ENCODE measurements around the gene LHX3. TPM values are rescaled to one million over a fixed set of nuclear protein-coding genes. Genes with fewer than 3 reads are reported as not detected.

LHX3 gene
- total and polyA plus RNA-seq, 2 of the 4 experiments (the other 2 are of a cell fraction): not detected

GRCh38 chr9:136193127-136193890 is 11.6 kb downstream of the LHX3 start:
- Histone ChIP-seq H2AK5ac (ENCODE audit: low read depth, low read length) (no peak overlapping the region), H3K23ac (ENCODE audit: low read depth, low read length) (no peak overlapping the region), H3K56ac (ENCODE audit: extremely low read depth, insufficient read depth, low read length) (no peak overlapping the region), H4K91ac (ENCODE audit: insufficient read depth, low read depth, low read length) (no peak overlapping the region), H2AK9ac (replicated peaks; ENCODE audit: low read depth, low read length, poor library complexity) (no peak overlapping the region), H4K5ac (ENCODE audit: low read depth, low read length) (no peak overlapping the region), H3K4me1 (ENCODE audit: control insufficient read depth, insufficient read depth, low read length) (no peaks in the 10 kb centered on the region), H3K9ac (ENCODE audit: low read depth, low read length) (no peak overlapping the region), H2BK15ac (ENCODE audit: low read depth, low read length) (no peak overlapping the region), H2BK5ac (ENCODE audit: low read depth, low read length, poor library complexity, severe bottlenecking) (no peak overlapping the region), H3K4me2 (ENCODE audit: low read depth, low read length) (no peak overlapping the region), H3K9me3 (ENCODE audit: control insufficient read depth, insufficient read depth, low read length) (peaks cover 2% of the 10 kb centered on the region; the same call in 1 of the 2 replicates), H3K14ac (replicated peaks; ENCODE audit: low read depth, low read length) (no peak overlapping the region), H3K36me3 (ENCODE audit: control insufficient read depth, insufficient read depth, low read length) (no peaks in the 10 kb centered on the region), H3K79me1 (ENCODE audit: low read depth in 1 of 2, low read length in 2 of 2) (no peaks in the 10 kb centered on the region), H3K4ac (ENCODE audit: low read depth, low read length) (no peak overlapping the region), H4K8ac (ENCODE audit: low read depth in 2 of 2, low read length in 2 of 2) (no peak overlapping the region), H2BK20ac (ENCODE audit: low read depth, low read length) (no peak overlapping the region), H4K20me1 (ENCODE audit: insufficient read depth, low read length) (no peaks in the 10 kb centered on the region), H3K9me1 (ENCODE audit: insufficient read depth, low read length) (no peaks in the 10 kb centered on the region), H2BK120ac (ENCODE audit: low read depth, low read length) (no peak overlapping the region), H3K4me3 (ENCODE audit: insufficient read depth, low read depth, low read length) (no peak overlapping the region), H3K27ac (ENCODE audit: insufficient read depth, low read length) (no peak overlapping the region), H3K27me3 (ENCODE audit: control insufficient read depth, insufficient read depth, low read length) (peaks cover 85% of the 10 kb centered on the region), H3K18ac (ENCODE audit: low read depth, low read length) (no peak overlapping the region), H2AFZ (replicated peaks; ENCODE audit: low read length, poor library complexity) (no peak overlapping the region)
- dilution Hi-C loops (cut with HindIII; ENCODE audit: low sequenced_read_pairs, unreplicated experiment): no loop called here
- no peak for DNase-seq
- ATAC-seq (ENCODE audit: low read depth): no peak
- BruUV-seq (replicated peaks): no TSS peak
- intact Hi-C loops (cut with micrococcal nuclease): no loop called here
- WGBS, 2 experiments (ENCODE audit: extremely low coverage in 2 of 2, insufficient read length in 1 of 2): 4% methylated on average over 45 of the region's 96 CpGs; no CpG with 5 or more reads in 1 of the 2 experiments
- POLR2A ChIA-PET (ENCODE audit: unreplicated experiment): no interaction called here
- TF ChIP-seq NFE2L2 (IDR thresholded peaks at IDR 0.05; ENCODE audit: low read depth, low read length) (no peak), MXI1 (IDR thresholded peaks at IDR 0.05; ENCODE audit: borderline replicate concordance, low read depth, low read length) (no peak), RFX5 (IDR thresholded peaks at IDR 0.05; ENCODE audit: low read depth, low read length) (no peak), FOS (IDR thresholded peaks at IDR 0.05; ENCODE audit: low read depth, low read length) (no peak), POLR2A (IDR thresholded peaks at IDR 0.05; ENCODE audit: low read depth, low read length) (no peak), MAFK (IDR thresholded peaks at IDR 0.05; ENCODE audit: low read depth, low read length) (no peak), CHD1 (IDR thresholded peaks at IDR 0.05; ENCODE audit: low read depth, low read length) (no peak), CEBPB (IDR thresholded peaks at IDR 0.05; ENCODE audit: low read depth, low read length) (no peak), BHLHE40 (IDR thresholded peaks at IDR 0.05; ENCODE audit: low read depth, low read length) (no peak)
- TF ChIP-seq, protein P1, sequence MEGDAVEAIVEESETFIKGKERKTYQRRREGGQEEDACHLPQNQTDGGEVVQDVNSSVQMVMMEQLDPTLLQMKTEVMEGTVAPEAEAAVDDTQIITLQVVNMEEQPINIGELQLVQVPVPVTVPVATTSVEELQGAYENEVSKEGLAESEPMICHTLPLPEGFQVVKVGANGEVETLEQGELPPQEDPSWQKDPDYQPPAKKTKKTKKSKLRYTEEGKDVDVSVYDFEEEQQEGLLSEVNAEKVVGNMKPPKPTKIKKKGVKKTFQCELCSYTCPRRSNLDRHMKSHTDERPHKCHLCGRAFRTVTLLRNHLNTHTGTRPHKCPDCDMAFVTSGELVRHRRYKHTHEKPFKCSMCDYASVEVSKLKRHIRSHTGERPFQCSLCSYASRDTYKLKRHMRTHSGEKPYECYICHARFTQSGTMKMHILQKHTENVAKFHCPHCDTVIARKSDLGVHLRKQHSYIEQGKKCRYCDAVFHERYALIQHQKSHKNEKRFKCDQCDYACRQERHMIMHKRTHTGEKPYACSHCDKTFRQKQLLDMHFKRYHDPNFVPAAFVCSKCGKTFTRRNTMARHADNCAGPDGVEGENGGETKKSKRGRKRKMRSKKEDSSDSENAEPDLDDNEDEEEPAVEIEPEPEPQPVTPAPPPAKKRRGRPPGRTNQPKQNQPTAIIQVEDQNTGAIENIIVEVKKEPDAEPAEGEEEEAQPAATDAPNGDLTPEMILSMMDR (conservative IDR thresholded peaks at IDR 0.05; ENCODE audit: low read depth, low read length): no peak
- TF ChIP-seq, protein P2, sequence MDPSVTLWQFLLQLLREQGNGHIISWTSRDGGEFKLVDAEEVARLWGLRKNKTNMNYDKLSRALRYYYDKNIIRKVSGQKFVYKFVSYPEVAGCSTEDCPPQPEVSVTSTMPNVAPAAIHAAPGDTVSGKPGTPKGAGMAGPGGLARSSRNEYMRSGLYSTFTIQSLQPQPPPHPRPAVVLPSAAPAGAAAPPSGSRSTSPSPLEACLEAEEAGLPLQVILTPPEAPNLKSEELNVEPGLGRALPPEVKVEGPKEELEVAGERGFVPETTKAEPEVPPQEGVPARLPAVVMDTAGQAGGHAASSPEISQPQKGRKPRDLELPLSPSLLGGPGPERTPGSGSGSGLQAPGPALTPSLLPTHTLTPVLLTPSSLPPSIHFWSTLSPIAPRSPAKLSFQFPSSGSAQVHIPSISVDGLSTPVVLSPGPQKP (IDR thresholded peaks at IDR 0.05; ENCODE audit: borderline replicate concordance, low read depth, low read length): no peak
- in situ Hi-C loops (cut with MboI; ENCODE audit: low sequenced_read_pairs): no loop called here
- CTCF ChIA-PET: no interaction called here

Measured in IMR-90 (cell line).